HepG2 (cell line): Measurements from ENCODE around the gene DUSP15.

ENCODE experiments used
- CREBL2 ChIP-seq: sonication (generic); formaldehyde crosslinking; IDR thresholded peaks from 2 replicates; pipeline ENCODE4 v1.8.1; 2023; ENCODE audit warnings: missing genetic modification reagents, mild to moderate bottlenecking, borderline replicate concordance
- HBP1 ChIP-seq: IDR thresholded peaks from 2 replicates; pipeline ENCODE4 v1.6.1; 2016; ENCODE audit warnings: low read depth, control low read depth
- PBX2 ChIP-seq: IDR thresholded peaks from 2 replicates; pipeline ENCODE4 v1.6.1; 2016; ENCODE audit warnings: control low read depth
- SMARCC2 ChIP-seq: fragments of 450-650 bp; IDR thresholded peaks from 2 replicates; pipeline ENCODE4 v1.6.1; 2017; ENCODE audit warnings: antibody characterized with exemption, mild to moderate bottlenecking
- ZNF263 ChIP-seq: sonication (generic); formaldehyde crosslinking; IDR thresholded peaks from 2 replicates; pipeline ENCODE4 v1.4.0; 2020; ENCODE audit warnings: missing genetic modification reagents

- TF ChIP-seq PBX2 (CRISPR knock-in tag), result no peak
- no peak for TF ChIP-seq SMARCC2
- no peak for TF ChIP-seq HBP1 (CRISPR knock-in tag)
- TF ChIP-seq ZNF263 (CRISPR knock-in tag), result no peak; the same call in 1 of the 2 replicates
- no peak for TF ChIP-seq CREBL2 (CRISPR knock-in tag)
Observed at GRCh38 chr20:31862157-31862470, 8.2 kb downstream of the DUSP15 start.
